HFF-Myc (cell line): ENCODE measurements around the gene AP1M1.
"Not testable (repeated sequence)": the region's sequence is repeated elsewhere in the genome, so short reads cannot be mapped to it uniquely, and the experiment has no call there.

Experiments used
- DNase-seq: peaks from one replicate; pipeline ENCODE4 v3.0.0-alpha.2; 2011; ENCODE audit warnings: low read depth; ENCODE audit errors: extremely low read depth
- H3K4me3 ChIP-seq: replicated peaks from 2 replicates; pipeline ENCODE4 v1.5.1; 2011; ENCODE audit warnings: low read depth, mild to moderate bottlenecking, control low read depth, low read length
- TF ChIP-seq, protein P1 (sequence below): IDR thresholded peaks from 2 replicates; pipeline ENCODE4 v1.5.1; 2012; ENCODE audit warnings: mild to moderate bottlenecking, low read depth, low read length, control low read depth; ENCODE audit errors: missing control alignments

The AP1M1 gene

DNA sequence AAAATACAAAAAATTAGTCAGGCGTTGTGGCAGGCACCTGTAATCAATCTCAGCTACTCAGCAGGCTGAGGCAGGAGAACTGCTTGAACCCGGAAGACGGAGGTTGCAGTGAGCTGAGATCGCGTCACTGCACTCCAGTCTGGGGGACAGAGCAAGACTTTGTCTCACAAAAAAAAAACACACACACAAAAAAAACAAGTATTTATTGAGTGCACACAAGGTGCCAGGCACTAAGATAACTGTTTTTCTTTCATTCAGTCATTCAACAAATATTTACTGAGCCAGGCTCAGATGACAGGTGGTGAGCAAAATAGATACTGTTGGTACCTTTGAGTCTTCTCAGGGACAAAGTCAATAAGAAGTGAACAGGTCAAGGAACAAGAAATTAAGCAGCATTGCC, 30.7 kb upstream of the AP1M1 start:
- TF ChIP-seq, protein P1, sequence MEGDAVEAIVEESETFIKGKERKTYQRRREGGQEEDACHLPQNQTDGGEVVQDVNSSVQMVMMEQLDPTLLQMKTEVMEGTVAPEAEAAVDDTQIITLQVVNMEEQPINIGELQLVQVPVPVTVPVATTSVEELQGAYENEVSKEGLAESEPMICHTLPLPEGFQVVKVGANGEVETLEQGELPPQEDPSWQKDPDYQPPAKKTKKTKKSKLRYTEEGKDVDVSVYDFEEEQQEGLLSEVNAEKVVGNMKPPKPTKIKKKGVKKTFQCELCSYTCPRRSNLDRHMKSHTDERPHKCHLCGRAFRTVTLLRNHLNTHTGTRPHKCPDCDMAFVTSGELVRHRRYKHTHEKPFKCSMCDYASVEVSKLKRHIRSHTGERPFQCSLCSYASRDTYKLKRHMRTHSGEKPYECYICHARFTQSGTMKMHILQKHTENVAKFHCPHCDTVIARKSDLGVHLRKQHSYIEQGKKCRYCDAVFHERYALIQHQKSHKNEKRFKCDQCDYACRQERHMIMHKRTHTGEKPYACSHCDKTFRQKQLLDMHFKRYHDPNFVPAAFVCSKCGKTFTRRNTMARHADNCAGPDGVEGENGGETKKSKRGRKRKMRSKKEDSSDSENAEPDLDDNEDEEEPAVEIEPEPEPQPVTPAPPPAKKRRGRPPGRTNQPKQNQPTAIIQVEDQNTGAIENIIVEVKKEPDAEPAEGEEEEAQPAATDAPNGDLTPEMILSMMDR, result no peak
- DNase-seq, result no peak

DNA sequence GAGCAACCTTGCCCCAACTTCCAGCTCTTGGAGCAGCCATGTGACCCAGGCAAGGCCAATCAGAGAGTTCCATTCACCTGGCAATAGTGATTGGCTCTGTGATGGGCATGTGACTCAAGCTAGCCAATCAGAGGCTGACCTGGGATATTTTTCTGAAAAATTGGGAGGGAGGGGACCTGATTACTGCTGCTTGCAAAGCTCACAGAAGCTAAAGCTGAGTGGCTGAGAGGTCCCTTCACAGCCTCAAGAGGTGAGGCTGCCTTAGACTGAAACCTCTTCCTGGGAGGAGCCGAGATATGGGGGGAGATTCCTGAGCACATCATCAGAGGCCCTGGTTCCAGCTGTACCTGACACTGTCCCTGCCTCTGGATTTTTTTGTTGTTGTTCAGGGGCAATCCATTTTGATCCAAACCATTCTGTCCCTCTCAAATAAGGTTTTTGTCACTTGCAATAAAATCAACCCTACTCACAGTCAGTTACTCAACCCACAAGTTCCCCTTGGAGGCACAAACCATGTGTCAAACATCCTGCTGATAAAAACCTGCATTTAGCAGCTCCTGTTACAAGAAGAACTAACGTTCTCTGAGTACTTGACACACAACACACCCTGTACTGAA, 29.1 kb upstream of the AP1M1 start:
- no peak for DNase-seq
- TF ChIP-seq, protein P1, result no peak
- no peak overlapping the region for H3K4me3 ChIP-seq

More for the DNA sequence above, 30.7 kb upstream of the AP1M1 start:
- no peak overlapping the region for H3K4me3 ChIP-seq

DNA sequence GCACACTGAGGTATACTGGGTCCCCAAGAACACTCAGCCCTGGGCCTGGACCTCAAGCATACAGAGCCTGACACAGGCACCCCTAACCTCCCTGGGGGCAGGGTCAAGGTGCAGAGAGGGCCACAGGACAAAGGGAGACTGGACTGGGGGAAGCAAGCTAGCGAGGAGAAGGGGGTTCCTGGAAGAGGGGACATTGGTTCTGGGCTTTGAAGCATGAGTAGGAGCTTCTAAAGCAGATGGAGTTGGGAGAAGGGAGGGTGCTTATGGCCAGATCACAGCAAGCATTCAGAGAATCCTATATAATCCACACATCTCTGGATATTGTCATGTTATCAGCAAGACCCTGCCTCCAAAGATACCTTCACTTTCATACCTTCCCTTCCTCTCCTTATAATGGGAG, 27.6 kb upstream of the AP1M1 start:
- H3K4me3 ChIP-seq, result no peak overlapping the region
- no peak for DNase-seq
- TF ChIP-seq, protein P1, result no peak

DNA sequence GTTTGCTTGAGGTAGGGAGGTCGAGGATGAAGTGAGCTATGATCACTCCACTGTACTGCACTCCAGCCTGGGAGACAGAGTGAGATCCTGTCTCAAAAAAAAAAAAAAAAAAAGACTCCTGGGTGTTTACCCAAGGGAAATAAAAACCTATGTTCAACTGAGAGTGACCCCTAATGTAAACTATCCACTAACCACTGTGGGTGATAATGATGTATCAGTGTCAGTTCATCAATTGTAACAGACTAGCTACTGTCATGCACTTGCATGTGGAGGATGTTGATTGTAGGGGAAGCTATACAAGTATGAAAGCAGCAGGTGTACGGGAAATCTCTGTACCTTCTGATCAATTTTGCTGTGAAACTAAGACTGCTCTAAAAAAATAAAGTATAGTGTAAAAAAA, 21.8 kb upstream of the AP1M1 start:
- DNase-seq, result no peak
- TF ChIP-seq, protein P1, result no peak
- H3K4me3 ChIP-seq, result no peak overlapping the region

DNA sequence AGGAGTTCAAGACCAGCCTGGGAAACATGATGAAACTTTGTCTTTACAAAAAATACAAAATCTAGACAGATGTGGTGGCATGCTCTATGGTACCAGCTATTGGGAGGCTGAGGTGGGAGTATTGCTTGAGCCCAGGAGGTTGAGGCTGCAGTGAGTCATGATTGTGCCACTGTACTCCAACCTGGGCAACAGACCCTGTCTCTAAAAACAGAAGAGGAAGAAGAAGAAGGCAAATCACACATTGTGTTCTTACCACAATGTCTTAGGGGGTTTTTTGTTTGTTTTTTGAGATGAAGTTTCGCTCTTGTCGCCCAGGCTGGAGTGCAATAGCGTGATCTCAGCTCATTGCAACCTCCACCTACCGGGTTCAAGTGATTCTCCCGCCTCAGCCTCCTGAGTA, 18.8 kb upstream of the AP1M1 start:
- not testable (repeated sequence) for H3K4me3 ChIP-seq, DNase-seq

DNA sequence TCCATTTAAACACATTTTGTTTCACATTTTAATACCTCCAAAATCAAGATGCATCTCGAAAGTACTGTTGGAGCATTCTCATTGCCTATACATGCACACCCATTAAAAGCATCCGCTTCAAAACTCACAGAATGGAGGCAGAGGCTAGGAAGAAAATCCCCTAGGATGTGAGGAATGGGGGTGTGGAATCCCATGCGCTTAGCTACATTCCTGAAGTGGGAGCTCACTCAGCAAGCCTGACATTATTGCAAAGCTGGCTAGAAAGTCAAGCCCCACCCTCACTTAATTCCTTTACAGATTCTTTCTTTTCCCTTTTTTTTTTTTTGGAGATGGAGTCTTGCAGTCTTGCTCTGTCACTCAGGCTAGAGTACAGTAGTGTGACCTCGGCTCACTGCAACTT, 17.1 kb upstream of the AP1M1 start:
- DNase-seq, result peak; percentile 60
- H3K4me3 ChIP-seq, result no peak overlapping the region
- TF ChIP-seq, protein P1, result no peak

DNA sequence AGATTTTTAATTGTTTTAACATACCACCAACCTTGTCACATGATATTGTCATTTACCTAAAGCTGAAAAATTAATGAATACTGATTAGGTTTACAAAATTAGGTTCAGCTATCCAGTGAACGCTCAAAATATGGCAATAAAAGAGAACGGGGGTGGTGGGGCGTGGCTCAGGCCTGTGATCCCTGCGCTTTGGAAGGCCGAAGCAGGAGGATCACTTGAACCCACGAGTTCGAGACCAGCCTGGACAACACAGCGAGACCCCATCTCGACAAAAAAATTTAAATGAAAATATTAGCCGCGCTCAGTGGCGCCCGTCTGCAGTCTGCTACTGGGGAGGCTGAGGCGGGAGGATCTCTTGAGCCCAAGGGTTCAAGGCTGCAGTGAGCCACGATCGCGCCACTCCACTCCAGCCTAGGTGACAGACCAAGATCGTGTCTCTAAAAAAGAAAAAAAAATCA, 13.0 kb upstream of the AP1M1 start:
- DNase-seq, result no peak
- TF ChIP-seq, protein P1, result no peak
- H3K4me3 ChIP-seq, result peak overlapping the region; percentile 93
